CD14-positive monocyte (primary cell): ENCODE results near the gene DPH6. TPM values are rescaled to one million over a fixed set of nuclear protein-coding genes. Genes with fewer than 3 reads are reported as not detected.

Source experiments
- DNase-seq, 3 donors: peaks; one replicate each; pipeline ENCODE4 v3.0.0-alpha.2; 2011 to 2022
- H2AFZ ChIP-seq: 2 replicates; pipeline ENCODE4 v1.6.0; 2012; ENCODE audit warnings: mild to moderate bottlenecking, low read depth, low read length, inconsistent platforms; ENCODE audit not compliant: insufficient read depth, poor library complexity, severe bottlenecking
- H3K27ac ChIP-seq, 2 donors: 1 replicate in 1 of 2; 2 replicates in 1 of 2; pipeline ENCODE4 v1.5.1; 2012 to 2013; ENCODE audit warnings: low read length in 2 of 2, control low read depth in 1 of 2, inconsistent platforms in 1 of 2, low read depth in 1 of 2, mild to moderate bottlenecking in 1 of 2
- H3K27me3 ChIP-seq, 2 donors: one replicate each; pipeline versions ENCODE4 v1.6.0 to v1.6.1; 2011 to 2013; ENCODE audit warnings: low read length in 2 of 2; ENCODE audit not compliant: control insufficient read depth in 2 of 2, insufficient read depth in 2 of 2
- H3K36me3 ChIP-seq, 2 donors: replicated peaks in 1 of 2; 1 replicate in 1 of 2; 2 replicates in 1 of 2; pipeline versions ENCODE4 v1.5.1 to v1.6.1; 2012 to 2013; ENCODE audit warnings: low read length in 2 of 2, control low read depth in 1 of 2, inconsistent platforms in 1 of 2, mild to moderate bottlenecking in 1 of 2; ENCODE audit not compliant: insufficient read depth in 2 of 2, control insufficient read depth in 1 of 2
- H3K4me1 ChIP-seq, 2 donors: 1 replicate in 1 of 2; 2 replicates in 1 of 2; pipeline versions ENCODE4 v1.5.1 to v1.6.1; 2012 to 2013; ENCODE audit warnings: low read length in 2 of 2, control low read depth in 1 of 2, inconsistent platforms in 1 of 2, mild to moderate bottlenecking in 1 of 2, moderate library complexity in 1 of 2; ENCODE audit not compliant: insufficient read depth in 2 of 2, control insufficient read depth in 1 of 2
- H3K4me2 ChIP-seq: replicated peaks from 2 replicates; pipeline ENCODE3; 2012; ENCODE audit warnings: low read length, moderate library complexity, mild to moderate bottlenecking; ENCODE audit not compliant: poor library complexity, severe bottlenecking; ENCODE audit errors: extremely low read depth
- H3K4me3 ChIP-seq, 3 experiments: fragments of 200-600 bp in 1 of 3; sonication (generic) in 1 of 3; replicated peaks in 1 of 3; 1 replicate in 2 of 3; 2 replicates in 1 of 3; pipeline ENCODE4 v1.5.1; 2011 to 2013; ENCODE audit warnings: low read length in 3 of 3, mild to moderate bottlenecking in 3 of 3, control low read depth in 2 of 3, low read depth in 2 of 3, inconsistent platforms in 1 of 3, moderate library complexity in 1 of 3
- H3K79me2 ChIP-seq: 2 replicates; pipeline ENCODE4 v1.6.0; 2012; ENCODE audit warnings: mild to moderate bottlenecking, control low read depth, inconsistent platforms, low read length, moderate library complexity; ENCODE audit not compliant: insufficient read depth
- H3K9ac ChIP-seq: 2 replicates; pipeline ENCODE4 v1.6.0; 2017; ENCODE audit warnings: low read length, mild to moderate bottlenecking; ENCODE audit not compliant: insufficient read depth, poor library complexity, severe bottlenecking
- H3K9me3 ChIP-seq, 2 donors: replicated peaks in 1 of 2; 1 replicate in 1 of 2; 2 replicates in 1 of 2; pipeline versions ENCODE4 v1.5.1 to v1.6.1; 2012 to 2013; ENCODE audit warnings: low read length in 2 of 2, control low read depth in 1 of 2; ENCODE audit not compliant: control insufficient read depth in 1 of 2, insufficient read depth in 1 of 2
- H4K20me1 ChIP-seq: 2 replicates; pipeline ENCODE4 v1.6.0; 2012; ENCODE audit warnings: mild to moderate bottlenecking, low read length, control low read depth, moderate library complexity; ENCODE audit not compliant: insufficient read depth
- H3K27ac Mint-ChIP-seq, 7 donors: one replicate each; pipeline ENCODE4 v1.8.0; 2020; ENCODE audit warnings: mild to moderate bottlenecking in 7 of 7, mixed read lengths in 7 of 7, moderate library complexity in 6 of 7, inconsistent platforms in 2 of 7
- H3K27me3 Mint-ChIP-seq, 3 donors: one replicate each; pipeline ENCODE4 v1.8.0; 2021 to 2022; ENCODE audit warnings: low read depth in 3 of 3, mild to moderate bottlenecking in 3 of 3, mixed read lengths in 3 of 3, moderate library complexity in 3 of 3, inconsistent platforms in 1 of 3
- H3K36me3 Mint-ChIP-seq, 2 donors: one replicate each; pipeline ENCODE4 v1.8.0; 2020; ENCODE audit warnings: mixed read lengths in 2 of 2, inconsistent platforms in 1 of 2, mild to moderate bottlenecking in 1 of 2
- H3K4me1 Mint-ChIP-seq: one replicate; pipeline ENCODE4 v1.8.0; 2020; ENCODE audit warnings: mild to moderate bottlenecking, mixed read lengths
- H3K4me3 Mint-ChIP-seq, 2 donors: one replicate each; pipeline ENCODE4 v1.8.0; 2020; ENCODE audit warnings: mild to moderate bottlenecking in 2 of 2, mixed read lengths in 2 of 2, moderate library complexity in 1 of 2
- H3K9me3 Mint-ChIP-seq, 7 donors: one replicate each; pipeline ENCODE4 v1.8.0; 2020 to 2022; ENCODE audit warnings: mixed read lengths in 7 of 7, mild to moderate bottlenecking in 6 of 7, moderate library complexity in 6 of 7, inconsistent platforms in 2 of 7
- WGBS: methylation state at CpG from one replicate; pipeline ENCODE4 v1.1.5; 2013; ENCODE audit warnings: missing lambda C conversion rate; ENCODE audit not compliant: insufficient coverage; 5-methylcytosine and 5-hydroxymethylcytosine counted together
- intact Hi-C, 2 donors: fragments of 100-400 bp; cut with micrococcal nuclease; formaldehyde crosslinking; loops; one replicate each; pipeline versions ENCODE4 v1.15.0 to v1.15.1; 2023
- polyA plus RNA-seq, 3 donors: library from polyadenylated mRNA; depleted of rRNA in 1 of 3; unstranded in 2 of 3; stranded (reverse) in 1 of 3; fragments of 300-500 nt in 2 of 3; fragments of >200 nt in 1 of 3; fragmentation: Illumina TruSeq in 2 of 3; gene quantifications; 1 replicate in 2 of 3; 2 replicates in 1 of 3; pipeline ENCODE4 v1.2.3, GENCODE V29; 2012 to 2021
- TF ChIP-seq, protein P1 (sequence below): fragments of 200-600 bp; IDR thresholded peaks from one replicate; pipeline ENCODE4 v1.8.0; 2022; ENCODE audit warnings: antibody characterized with exemption, mild to moderate bottlenecking

Gene DPH6
- polyA plus RNA-seq, 3 donors = 7.6 to 18.2 (median 13.6) TPM

DNA sequence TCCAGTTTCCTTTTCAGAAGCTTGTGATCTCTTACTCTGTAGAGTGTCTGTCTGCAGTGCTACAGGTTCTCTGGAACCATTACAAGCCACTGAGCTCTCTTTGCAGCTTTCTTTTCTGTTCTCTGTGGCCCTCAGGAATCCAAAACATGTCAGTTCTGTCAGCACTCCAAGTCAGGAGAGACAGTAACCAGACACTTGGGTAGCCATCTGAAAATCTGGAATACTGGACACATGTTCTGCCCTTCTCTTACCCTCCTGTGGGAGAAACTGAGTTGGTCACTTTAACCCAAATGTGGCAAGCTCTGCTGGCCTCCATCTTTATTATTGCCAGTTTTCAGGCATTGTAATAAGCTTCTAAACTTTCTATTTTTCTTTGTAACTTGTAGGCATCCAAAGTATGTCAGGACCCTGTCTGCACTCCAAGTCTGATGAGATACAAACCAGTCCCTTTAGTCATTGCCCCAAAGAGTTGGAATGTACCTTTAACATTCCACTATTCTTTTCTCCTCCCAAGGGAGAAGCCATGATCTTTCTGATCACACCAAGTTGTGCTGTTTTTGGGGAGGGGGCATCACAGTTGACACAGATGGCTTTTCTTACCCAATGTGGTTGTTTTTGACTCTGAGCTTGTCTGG is 183.7 kb downstream of the DPH6 start:
- Histone ChIP-seq H3K27ac (no peak overlapping the region), H4K20me1 (no peaks in the 10 kb centered on the region), H3K9me3 (peaks cover 30 to 44% of the 10 kb centered on the region in 2 donors), H3K9ac (no peak overlapping the region), H3K4me2 (no peak overlapping the region), H2AFZ (no peak overlapping the region), H3K4me1 (no peaks in the 10 kb centered on the region), H3K79me2 (no peaks in the 10 kb centered on the region), H3K27me3 (no peaks in the 10 kb centered on the region), H3K36me3 (no peaks in the 10 kb centered on the region), H3K4me3 (no peak overlapping the region)
- Mint-ChIP-seq H3K27ac (no peak overlapping the region), H3K4me3 (no peak overlapping the region), H3K36me3 (no peaks in the 10 kb centered on the region), H3K27me3 (no peaks in the 10 kb centered on the region), H3K9me3 (peaks cover 21 to 48% (median 39%) of the 10 kb centered on the region in 7 donors), H3K4me1 (no peaks in the 10 kb centered on the region)
- DNase-seq = no peak
- TF ChIP-seq, protein P1, sequence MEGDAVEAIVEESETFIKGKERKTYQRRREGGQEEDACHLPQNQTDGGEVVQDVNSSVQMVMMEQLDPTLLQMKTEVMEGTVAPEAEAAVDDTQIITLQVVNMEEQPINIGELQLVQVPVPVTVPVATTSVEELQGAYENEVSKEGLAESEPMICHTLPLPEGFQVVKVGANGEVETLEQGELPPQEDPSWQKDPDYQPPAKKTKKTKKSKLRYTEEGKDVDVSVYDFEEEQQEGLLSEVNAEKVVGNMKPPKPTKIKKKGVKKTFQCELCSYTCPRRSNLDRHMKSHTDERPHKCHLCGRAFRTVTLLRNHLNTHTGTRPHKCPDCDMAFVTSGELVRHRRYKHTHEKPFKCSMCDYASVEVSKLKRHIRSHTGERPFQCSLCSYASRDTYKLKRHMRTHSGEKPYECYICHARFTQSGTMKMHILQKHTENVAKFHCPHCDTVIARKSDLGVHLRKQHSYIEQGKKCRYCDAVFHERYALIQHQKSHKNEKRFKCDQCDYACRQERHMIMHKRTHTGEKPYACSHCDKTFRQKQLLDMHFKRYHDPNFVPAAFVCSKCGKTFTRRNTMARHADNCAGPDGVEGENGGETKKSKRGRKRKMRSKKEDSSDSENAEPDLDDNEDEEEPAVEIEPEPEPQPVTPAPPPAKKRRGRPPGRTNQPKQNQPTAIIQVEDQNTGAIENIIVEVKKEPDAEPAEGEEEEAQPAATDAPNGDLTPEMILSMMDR = no peak
- intact Hi-C loops = no loop called here

DNA sequence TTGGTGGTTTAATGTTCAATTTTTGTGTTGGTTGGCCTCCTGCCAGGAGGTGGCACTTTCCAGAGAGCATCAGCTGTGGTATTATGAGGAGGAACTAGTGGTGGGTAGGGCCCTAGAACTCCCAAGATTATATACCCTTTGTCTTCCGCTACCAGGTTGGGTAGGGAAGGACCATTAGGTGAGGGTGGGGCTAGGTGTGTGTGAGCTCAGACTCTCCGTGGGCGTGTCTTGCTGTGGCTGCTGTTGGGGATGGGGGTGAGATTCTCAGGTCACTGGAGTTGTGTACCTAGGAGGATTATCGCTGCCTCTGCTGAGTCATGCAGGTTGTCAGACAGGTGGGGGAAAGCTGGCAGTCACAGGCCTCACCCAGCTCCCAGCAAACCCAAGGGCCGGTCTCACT is 187.1 kb downstream of the DPH6 start:
- TF ChIP-seq, protein P1 = no peak
- Mint-ChIP-seq H3K4me3 (no peak overlapping the region), H3K9me3 (peaks cover 33 to 68% (median 58%) of the 10 kb centered on the region in 7 donors), H3K27me3 (peaks cover 0 to 3% (median 0%) of the 10 kb centered on the region in 3 donors), H3K36me3 (no peaks in the 10 kb centered on the region), H3K4me1 (no peaks in the 10 kb centered on the region), H3K27ac (no peak overlapping the region)
- H3K4me2 ChIP-seq = no peak overlapping the region
- DNase-seq = no peak
- H3K79me2 ChIP-seq = no peaks in the 10 kb centered on the region
- H2AFZ ChIP-seq = no peak overlapping the region
- no peak overlapping the region for H3K4me3 ChIP-seq
- H3K9ac ChIP-seq = no peak overlapping the region
- H3K27ac ChIP-seq = no peak overlapping the region
- H3K27me3 ChIP-seq = no peaks in the 10 kb centered on the region
- peaks cover 36 to 51% of the 10 kb centered on the region in 2 donors for H3K9me3 ChIP-seq
- intact Hi-C loops = no loop called here
- 100% methylated on average over 1 of the region's 5 CpGs for WGBS
- H3K4me1 ChIP-seq = no peaks in the 10 kb centered on the region
- no peaks in the 10 kb centered on the region for H4K20me1 ChIP-seq
- H3K36me3 ChIP-seq = no peaks in the 10 kb centered on the region
